Natural killer cell (primary cell): Measurements from ENCODE around the gene TOR1A. TPM values are rescaled to one million over a fixed set of nuclear protein-coding genes. Genes with fewer than 3 reads are reported as not detected.

Source experiments
- ATAC-seq, 3 donors: fragments of 150-1000 bp in 2 of 3; fragments of 200-7000 bp in 1 of 3; cut with Tn5 transposase; 1 replicate in 1 of 3; 2 replicates in 2 of 3; pipeline ENCODE4 v1.10.0; 2021; ENCODE audit warnings: mild to moderate bottlenecking in 2 of 3, moderate library complexity in 2 of 3
- DNase-seq, 2 donors: peaks; one replicate each; pipeline versions ENCODE4 v3.0.0 to v3.0.0-alpha.2; 2013 to 2021; ENCODE audit warnings: mixed read lengths in 1 of 2
- H3K27ac ChIP-seq: one replicate; pipeline ENCODE4 v1.5.1; 2013; ENCODE audit warnings: mild to moderate bottlenecking, low read length
- H3K27me3 ChIP-seq: one replicate; pipeline ENCODE4 v1.6.1; 2013; ENCODE audit warnings: low read length; ENCODE audit not compliant: control insufficient read depth, insufficient read depth
- H3K36me3 ChIP-seq: one replicate; pipeline ENCODE4 v1.6.1; 2013; ENCODE audit warnings: low read length; ENCODE audit not compliant: control insufficient read depth, insufficient read depth
- H3K4me1 ChIP-seq: one replicate; pipeline ENCODE4 v1.6.1; 2013; ENCODE audit warnings: low read length; ENCODE audit not compliant: control insufficient read depth, insufficient read depth
- H3K4me3 ChIP-seq: one replicate; pipeline ENCODE4 v1.5.1; 2013; ENCODE audit warnings: low read length
- H3K9me3 ChIP-seq: one replicate; pipeline ENCODE4 v1.6.1; 2013; ENCODE audit warnings: low read length; ENCODE audit not compliant: control insufficient read depth, insufficient read depth
- H3K27ac Mint-ChIP-seq, 2 donors: one replicate each; pipeline ENCODE4 v1.8.0; 2022; ENCODE audit warnings: mild to moderate bottlenecking in 2 of 2, mixed read lengths in 2 of 2, moderate library complexity in 1 of 2
- H3K27me3 Mint-ChIP-seq, 2 donors: one replicate each; pipeline ENCODE4 v1.8.0; 2022; ENCODE audit warnings: low read depth in 2 of 2, mixed read lengths in 2 of 2
- H3K36me3 Mint-ChIP-seq: one replicate; pipeline ENCODE4 v1.8.0; 2022; ENCODE audit warnings: mixed read lengths
- H3K4me1 Mint-ChIP-seq, 2 donors: one replicate each; pipeline ENCODE4 v1.8.0; 2022; ENCODE audit warnings: mixed read lengths in 2 of 2
- H3K4me3 Mint-ChIP-seq: one replicate; pipeline ENCODE4 v1.8.0; 2022; ENCODE audit warnings: mild to moderate bottlenecking, moderate library complexity, mixed read lengths
- H3K9me3 Mint-ChIP-seq, 2 donors: one replicate each; pipeline ENCODE4 v1.8.0; 2022; ENCODE audit warnings: mixed read lengths in 2 of 2
- WGBS: methylation state at CpG from one replicate; pipeline ENCODE4 v1.1.7; 2013; ENCODE audit warnings: missing lambda C conversion rate; ENCODE audit not compliant: insufficient coverage; 5-methylcytosine and 5-hydroxymethylcytosine counted together
- intact Hi-C: fragments of 100-400 bp; cut with micrococcal nuclease; formaldehyde crosslinking; loops from one replicate; pipeline ENCODE4 v1.14.2; 2022
- total RNA-seq, 4 donors: library from RNA; stranded (reverse); fragments of 120-200 nt in 1 of 4; gene quantifications; one replicate each; pipeline versions ENCODE4 v1.2.3 to v1.2.4, GENCODE V29; 2013 to 2022
- TF ChIP-seq, protein P1 (sequence below): fragments of 200-600 bp; IDR thresholded peaks from one replicate; pipeline ENCODE4 v1.8.0; 2022; ENCODE audit warnings: antibody characterized with exemption

The TOR1A gene
- total RNA-seq, 3 donors from 2014 or later (not counting 1 experiment from before 2014, with no cell fraction given) = 26.1 to 36.4 (median 34.8) TPM

- H3K9me3 ChIP-seq = no peaks in the 10 kb centered on the region
- H3K4me1 ChIP-seq = no peaks in the 10 kb centered on the region
- Mint-ChIP-seq H3K27me3 (peaks cover 0 to 3% of the 10 kb centered on the region in 2 donors), H3K4me1 (peaks cover 10 to 12% of the 10 kb centered on the region in 2 donors), H3K27ac (no peak overlapping the region), H3K9me3 (no peaks in the 10 kb centered on the region), H3K36me3 (no peaks in the 10 kb centered on the region), H3K4me3 (no peak overlapping the region)
- H3K36me3 ChIP-seq = no peaks in the 10 kb centered on the region
- no peak overlapping the region for H3K27ac ChIP-seq
- 96% methylated on average over 5 of the region's 5 CpGs for WGBS
- DNase-seq = no peak
- intact Hi-C loops = no loop called here
- H3K4me3 ChIP-seq = no peak overlapping the region
- H3K27me3 ChIP-seq = no peaks in the 10 kb centered on the region
- ATAC-seq = no peak
- TF ChIP-seq, protein P1, sequence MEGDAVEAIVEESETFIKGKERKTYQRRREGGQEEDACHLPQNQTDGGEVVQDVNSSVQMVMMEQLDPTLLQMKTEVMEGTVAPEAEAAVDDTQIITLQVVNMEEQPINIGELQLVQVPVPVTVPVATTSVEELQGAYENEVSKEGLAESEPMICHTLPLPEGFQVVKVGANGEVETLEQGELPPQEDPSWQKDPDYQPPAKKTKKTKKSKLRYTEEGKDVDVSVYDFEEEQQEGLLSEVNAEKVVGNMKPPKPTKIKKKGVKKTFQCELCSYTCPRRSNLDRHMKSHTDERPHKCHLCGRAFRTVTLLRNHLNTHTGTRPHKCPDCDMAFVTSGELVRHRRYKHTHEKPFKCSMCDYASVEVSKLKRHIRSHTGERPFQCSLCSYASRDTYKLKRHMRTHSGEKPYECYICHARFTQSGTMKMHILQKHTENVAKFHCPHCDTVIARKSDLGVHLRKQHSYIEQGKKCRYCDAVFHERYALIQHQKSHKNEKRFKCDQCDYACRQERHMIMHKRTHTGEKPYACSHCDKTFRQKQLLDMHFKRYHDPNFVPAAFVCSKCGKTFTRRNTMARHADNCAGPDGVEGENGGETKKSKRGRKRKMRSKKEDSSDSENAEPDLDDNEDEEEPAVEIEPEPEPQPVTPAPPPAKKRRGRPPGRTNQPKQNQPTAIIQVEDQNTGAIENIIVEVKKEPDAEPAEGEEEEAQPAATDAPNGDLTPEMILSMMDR = no peak
These were observed 54.3 kb downstream of the TOR1A start for GRCh38 chr9:129769669-129770068.

DNA sequence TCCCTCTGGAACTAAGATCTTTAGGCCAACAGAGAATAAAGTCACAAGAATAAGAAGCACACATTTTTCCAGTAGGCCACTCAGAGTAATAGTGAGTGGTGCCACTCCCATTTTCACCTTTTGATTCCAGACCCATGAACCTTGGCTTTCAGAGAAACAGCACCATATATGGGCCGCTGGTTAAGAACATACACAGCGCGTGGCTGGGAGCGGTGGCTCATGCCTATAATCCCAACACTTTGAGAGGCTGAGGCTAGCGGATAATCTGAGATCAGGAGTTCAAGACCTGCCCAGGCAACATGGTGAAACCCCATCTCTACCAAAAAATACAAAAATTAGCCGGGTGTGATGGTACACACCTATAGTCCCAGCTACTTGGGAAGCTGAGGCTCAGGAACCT, 55.5 kb downstream of the TOR1A start:
- TF ChIP-seq, protein P1 = no peak
- no peaks in the 10 kb centered on the region for H3K4me1 ChIP-seq
- H3K27me3 ChIP-seq = no peaks in the 10 kb centered on the region
- no peak overlapping the region for H3K27ac ChIP-seq
- H3K36me3 ChIP-seq = no peaks in the 10 kb centered on the region
- Mint-ChIP-seq H3K27ac (no peak overlapping the region), H3K9me3 (no peaks in the 10 kb centered on the region), H3K27me3 (no peaks in the 10 kb centered on the region), H3K36me3 (no peaks in the 10 kb centered on the region), H3K4me1 (peaks cover 3 to 4% of the 10 kb centered on the region in 2 donors), H3K4me3 (no peak overlapping the region)
- H3K9me3 ChIP-seq = no peaks in the 10 kb centered on the region
- no peak for ATAC-seq
- intact Hi-C loops = no loop called here
- no peak overlapping the region for H3K4me3 ChIP-seq
- no peak for DNase-seq
- 96% methylated on average over 6 of the region's 6 CpGs for WGBS

DNA sequence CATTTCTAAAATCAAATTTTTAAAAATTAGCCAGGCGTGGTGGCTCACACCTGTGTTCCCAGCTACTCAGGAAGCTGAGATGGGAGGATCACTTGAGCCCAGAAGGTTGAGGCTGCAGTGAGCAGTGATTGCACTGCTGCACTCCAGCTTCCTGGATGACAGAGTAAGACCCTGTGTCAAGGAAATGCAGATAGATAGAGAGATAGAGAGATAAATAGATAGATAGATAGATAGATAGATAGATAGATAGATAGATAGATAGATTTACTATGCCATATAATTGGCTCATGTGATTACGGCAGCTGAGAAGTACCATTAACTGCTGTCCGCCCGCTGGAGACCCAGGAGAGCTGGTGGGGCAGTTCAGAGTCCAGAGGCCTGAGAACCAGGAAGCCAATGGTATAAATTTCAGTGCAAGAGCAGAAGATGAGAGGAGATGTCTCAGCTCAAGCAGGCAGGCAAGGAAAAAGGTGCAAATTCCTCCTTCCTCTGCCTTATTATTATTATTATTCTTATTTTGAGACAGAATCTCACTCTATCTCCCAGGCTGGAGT, 58.1 kb downstream of the TOR1A start:
- 94% methylated on average over 4 of the region's 4 CpGs for WGBS
- H3K27me3 Mint-ChIP-seq = no peaks in the 10 kb centered on the region
- intact Hi-C loops = no loop called here

More for the DNA sequence above, 58.1 kb downstream of the TOR1A start:
- DNase-seq = no peak
- Histone ChIP-seq H3K27me3 (no peaks in the 10 kb centered on the region), H3K9me3 (no peaks in the 10 kb centered on the region), H3K27ac (no peak overlapping the region), H3K36me3 (no peaks in the 10 kb centered on the region), H3K4me1 (no peaks in the 10 kb centered on the region), H3K4me3 (no peak overlapping the region)
- Mint-ChIP-seq H3K4me1 (no peaks in the 10 kb centered on the region), H3K4me3 (no peak overlapping the region), H3K27ac (no peak overlapping the region), H3K36me3 (no peaks in the 10 kb centered on the region), H3K9me3 (no peaks in the 10 kb centered on the region)
- TF ChIP-seq, protein P1 = no peak
- no peak for ATAC-seq
